ENCODE results near the gene GULP1. TPM values are rescaled to one million over a fixed set of nuclear protein-coding genes. Genes with fewer than 3 reads are reported as not detected.
A peak's percentile ranks its signal among the peaks of the same experiment; 100 is the strongest.

GULP1 gene
- total and polyA plus RNA-seq, 2 of the 13 experiments (the other 11 are each of a cell fraction or from before 2014, with no cell fraction given) = 0.15 TPM; not detected in 1

DNA sequence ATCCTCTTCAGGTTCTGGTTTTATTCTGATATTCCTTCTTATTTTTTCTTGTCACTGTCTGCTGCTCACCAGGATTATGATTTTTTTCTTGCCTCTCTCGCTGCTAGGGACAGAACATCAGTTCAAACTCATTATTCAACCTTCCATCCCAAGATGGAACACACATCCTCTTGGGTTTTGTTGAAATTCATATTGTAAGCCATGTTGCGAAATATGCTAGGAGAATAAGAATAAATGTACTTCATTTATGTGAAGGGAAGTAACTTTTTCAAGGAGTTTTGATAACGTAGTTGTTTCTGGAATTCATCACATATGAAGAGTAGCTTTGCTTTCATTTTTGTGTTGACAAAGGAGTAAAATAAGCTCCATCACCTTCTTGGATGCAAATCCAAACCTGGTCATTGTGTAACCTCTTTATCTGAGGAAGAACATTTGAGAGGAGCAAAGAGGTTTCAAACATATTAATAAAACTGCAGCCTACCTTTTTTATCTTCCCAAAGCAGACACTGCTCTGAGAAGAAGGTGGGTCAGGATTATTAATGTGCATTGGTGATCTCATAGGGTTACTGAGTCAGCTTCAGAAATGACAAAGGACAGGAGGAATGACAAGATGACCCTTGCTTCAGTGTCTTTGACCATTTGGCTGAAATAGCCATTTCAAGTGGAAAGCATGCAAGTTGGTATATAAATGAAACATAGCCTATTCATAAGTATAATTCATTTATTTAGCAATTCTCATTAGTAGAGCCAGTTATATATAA, 280.0 kb downstream of the GULP1 start:
- in situ Hi-C loops (cut with HindIII; ENCODE audit: extremely low pct_ligation_motif_present, low pct_unique_long_range_greater_than_20kb) = no loop called here

More for the DNA sequence above, 280.0 kb downstream of the GULP1 start:
- no peak for ATAC-seq
- BruUV-seq (replicated peaks) = no TSS peak
- 5% methylated on average over 3 of the region's 3 CpGs for WGBS (ENCODE audit: low lambda C conversion rate)
- Histone ChIP-seq H3K9me3 (ENCODE audit: low read length) (no peaks in the 10 kb centered on the region), H3K27me3 (ENCODE audit: control insufficient read depth in 1 of 2, insufficient read depth in 2 of 2, low read length in 2 of 2) (no peaks in the 10 kb centered on the region), H4K20me1 (ENCODE audit: insufficient read depth, low read length) (no peaks in the 10 kb centered on the region), H3K4me2 (ENCODE audit: low read depth, low read length) (no peak overlapping the region), H3K27ac (ENCODE audit: extremely low read length, insufficient read depth, low read length) (no peak overlapping the region), H3K79me2 (ENCODE audit: insufficient read depth, low read length) (no peaks in the 10 kb centered on the region), H3K9ac (ENCODE audit: insufficient read depth, low read depth, low read length) (no peak overlapping the region), H3K36me3 (replicated peaks in 1 of 2; ENCODE audit: control insufficient read depth in 1 of 2, insufficient read depth in 2 of 2, low read length in 2 of 2) (no peaks in the 10 kb centered on the region), H3K4me3 (replicated peaks in 1 of 3; ENCODE audit: insufficient read depth in 1 of 3, low read depth in 2 of 3, low read length in 3 of 3) (no peak overlapping the region), H3K4me1 (ENCODE audit: insufficient read depth, low read length) (no peaks in the 10 kb centered on the region), H2AFZ (ENCODE audit: low read length) (no peak overlapping the region)
- ChIA-PET POLR2A (no interaction called here), CTCF (ENCODE audit: low intra/inter-chr PET ratio, low total read pairs) (no interaction called here)
- intact Hi-C loops (cut with micrococcal nuclease; ENCODE audit: unreplicated experiment) = no loop called here
- DNase-seq (ENCODE audit: low spot score) = no peak
- TF ChIP-seq CEBPB (IDR thresholded peaks at IDR 0.05; ENCODE audit: borderline replicate concordance, low read depth, low read length) (peak; percentile 30; the same call in 1 of the 2 replicates), ZNF3 (CRISPR knock-in tag; IDR thresholded peaks at IDR 0.05) (no peak)
- TF ChIP-seq, protein P1, sequence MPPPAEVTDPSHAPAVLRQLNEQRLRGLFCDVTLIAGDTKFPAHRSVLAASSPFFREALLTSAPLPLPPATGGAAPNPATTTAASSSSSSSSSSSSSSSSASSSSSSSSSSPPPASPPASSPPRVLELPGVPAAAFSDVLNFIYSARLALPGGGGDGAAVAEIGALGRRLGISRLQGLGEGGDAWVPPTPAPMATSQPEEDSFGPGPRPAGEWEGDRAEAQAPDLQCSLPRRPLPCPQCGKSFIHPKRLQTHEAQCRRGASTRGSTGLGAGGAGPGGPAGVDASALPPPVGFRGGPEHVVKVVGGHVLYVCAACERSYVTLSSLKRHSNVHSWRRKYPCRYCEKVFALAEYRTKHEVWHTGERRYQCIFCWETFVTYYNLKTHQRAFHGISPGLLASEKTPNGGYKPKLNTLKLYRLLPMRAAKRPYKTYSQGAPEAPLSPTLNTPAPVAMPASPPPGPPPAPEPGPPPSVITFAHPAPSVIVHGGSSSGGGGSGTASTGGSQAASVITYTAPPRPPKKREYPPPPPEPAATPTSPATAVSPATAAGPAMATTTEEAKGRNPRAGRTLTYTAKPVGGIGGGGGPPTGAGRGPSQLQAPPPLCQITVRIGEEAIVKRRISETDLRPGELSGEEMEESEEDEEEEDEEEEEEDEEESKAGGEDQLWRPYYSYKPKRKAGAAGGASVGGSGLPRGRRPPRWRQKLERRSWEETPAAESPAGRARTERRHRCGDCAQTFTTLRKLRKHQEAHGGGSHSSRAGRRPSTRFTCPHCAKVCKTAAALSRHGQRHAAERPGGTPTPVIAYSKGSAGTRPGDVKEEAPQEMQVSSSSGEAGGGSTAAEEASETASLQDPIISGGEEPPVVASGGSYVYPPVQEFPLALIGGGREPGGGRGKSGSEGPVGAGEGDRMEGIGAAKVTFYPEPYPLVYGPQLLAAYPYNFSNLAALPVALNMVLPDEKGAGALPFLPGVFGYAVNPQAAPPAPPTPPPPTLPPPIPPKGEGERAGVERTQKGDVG (CRISPR knock-in tag; IDR thresholded peaks at IDR 0.05; ENCODE audit: borderline replicate concordance) = no peak
- no peak for FAIRE-seq

All from HepG2 (cell line).